Panc1 (cell line): ENCODE measurements around the gene SPAG6. TPM values are rescaled to one million over a fixed set of nuclear protein-coding genes. Genes with fewer than 3 reads are reported as not detected.

ENCODE experiments used
- ATAC-seq: fragments of 200-7000 bp; cut with Tn5 transposase; 2 replicates; pipeline ENCODE4 v1.9.1; 2020; ENCODE audit warnings: mild to moderate bottlenecking, moderate library complexity
- BruUV-seq: library from RNA; stranded (reverse); fragments of 400-500 nt; replicated peaks from 2 replicates; lab custom pipeline; 2021; lab: Mats Ljungman, UMichigan
- CTCF ChIA-PET: fragments of 300-600 bp; sonication (Branson Sonifier 250); formaldehyde crosslinking; loops from one replicate; lab custom pipeline; 2022; ENCODE audit warnings: antibody characterized with exemption; lab: Charles Lee
- POLR2A ChIA-PET: fragments of 300-600 bp; sonication (Branson Sonifier 250); formaldehyde crosslinking; loops from one replicate; lab custom pipeline; 2022; ENCODE audit warnings: antibody characterized with exemption; lab: Charles Lee
- DNase-seq: peaks from one replicate; pipeline ENCODE4 v3.0.0-alpha.2; 2010; ENCODE audit warnings: low read depth, low spot score
- H3K27ac ChIP-seq: 2 replicates; pipeline ENCODE4 v1.5.1; 2011; ENCODE audit warnings: mild to moderate bottlenecking, low read length, inconsistent platforms
- H3K27me3 ChIP-seq: fragments of 200-500 bp; sonication (Bioruptor generic); 2 replicates; pipeline ENCODE4 v1.6.0; 2014; ENCODE audit warnings: low read length, inconsistent platforms; ENCODE audit not compliant: control insufficient read depth, insufficient read depth
- H3K36me3 ChIP-seq: fragments of 200-500 bp; sonication (Bioruptor generic); 2 replicates; pipeline ENCODE4 v1.5.1; 2014; ENCODE audit warnings: inconsistent platforms, mild to moderate bottlenecking, low read length, moderate library complexity; ENCODE audit not compliant: control insufficient read depth, insufficient read depth
- H3K4me1 ChIP-seq: 2 replicates; pipeline ENCODE4 v1.5.1; 2011; ENCODE audit warnings: inconsistent platforms, mild to moderate bottlenecking, low read length, moderate library complexity; ENCODE audit not compliant: control insufficient read depth, insufficient read depth
- H3K4me3 ChIP-seq, 2 experiments: 2 replicates each; pipeline ENCODE4 v1.5.1; 2011 to 2012; ENCODE audit warnings: low read depth in 2 of 2, low read length in 2 of 2, mild to moderate bottlenecking in 2 of 2, inconsistent platforms in 1 of 2, moderate library complexity in 1 of 2
- H3K9me3 ChIP-seq: fragments of 200-500 bp; sonication (Bioruptor generic); 2 replicates; pipeline ENCODE4 v1.5.1; 2014; ENCODE audit warnings: low read depth, mild to moderate bottlenecking, inconsistent platforms, low read length, moderate library complexity; ENCODE audit not compliant: control insufficient read depth, insufficient read depth
- POLR2AphosphoS5 ChIP-seq: IDR thresholded peaks from 2 replicates; pipeline ENCODE4 v1.6.1; 2012; ENCODE audit warnings: mild to moderate bottlenecking, low read depth, low read length, moderate library complexity
- SIN3A ChIP-seq: IDR thresholded peaks from 2 replicates; pipeline ENCODE4 v1.6.1; 2012; ENCODE audit warnings: low read depth, mild to moderate bottlenecking, low read length, moderate library complexity, borderline replicate concordance; ENCODE audit not compliant: insufficient read depth
- TCF7L2 ChIP-seq: IDR thresholded peaks from 2 replicates; pipeline ENCODE4 v1.6.1; 2011; ENCODE audit warnings: mild to moderate bottlenecking, low read depth, low read length, inconsistent platforms
- in situ Hi-C: cut with HindIII; loops from 2 replicates; pipeline ENCODE4 v1.10.0; 2016; ENCODE audit warnings: low sequenced_read_pairs, low pct_unique_long_range_greater_than_20kb
- intact Hi-C: fragments of 100-400 bp; cut with micrococcal nuclease; formaldehyde crosslinking; loops from one replicate; pipeline ENCODE4 v1.10.0; 2022; ENCODE audit not compliant: unreplicated experiment
- total RNA-seq: library from RNA; stranded (reverse); gene quantifications from one replicate; pipeline ENCODE4 v1.2.1, GENCODE V29; 2021; ENCODE audit not compliant: unreplicated experiment
- TF ChIP-seq, protein P1 (sequence below), 2 experiments: IDR thresholded peaks; 2 replicates each; pipeline ENCODE4 v1.6.1; 2011 to 2012; ENCODE audit warnings: low read depth in 2 of 2, control low read depth in 1 of 2, low read length in 1 of 2, mild to moderate bottlenecking in 1 of 2, moderate library complexity in 1 of 2; ENCODE audit not compliant: insufficient read depth in 1 of 2
- TF ChIP-seq, protein P2 (sequence below): fragments of 450-650 bp; IDR thresholded peaks from 2 replicates; pipeline ENCODE4 v1.5.1; 2017; ENCODE audit warnings: mild to moderate bottlenecking

SPAG6 gene
- total RNA-seq, 1 experiment from 2014 or later = not detected

DNA sequence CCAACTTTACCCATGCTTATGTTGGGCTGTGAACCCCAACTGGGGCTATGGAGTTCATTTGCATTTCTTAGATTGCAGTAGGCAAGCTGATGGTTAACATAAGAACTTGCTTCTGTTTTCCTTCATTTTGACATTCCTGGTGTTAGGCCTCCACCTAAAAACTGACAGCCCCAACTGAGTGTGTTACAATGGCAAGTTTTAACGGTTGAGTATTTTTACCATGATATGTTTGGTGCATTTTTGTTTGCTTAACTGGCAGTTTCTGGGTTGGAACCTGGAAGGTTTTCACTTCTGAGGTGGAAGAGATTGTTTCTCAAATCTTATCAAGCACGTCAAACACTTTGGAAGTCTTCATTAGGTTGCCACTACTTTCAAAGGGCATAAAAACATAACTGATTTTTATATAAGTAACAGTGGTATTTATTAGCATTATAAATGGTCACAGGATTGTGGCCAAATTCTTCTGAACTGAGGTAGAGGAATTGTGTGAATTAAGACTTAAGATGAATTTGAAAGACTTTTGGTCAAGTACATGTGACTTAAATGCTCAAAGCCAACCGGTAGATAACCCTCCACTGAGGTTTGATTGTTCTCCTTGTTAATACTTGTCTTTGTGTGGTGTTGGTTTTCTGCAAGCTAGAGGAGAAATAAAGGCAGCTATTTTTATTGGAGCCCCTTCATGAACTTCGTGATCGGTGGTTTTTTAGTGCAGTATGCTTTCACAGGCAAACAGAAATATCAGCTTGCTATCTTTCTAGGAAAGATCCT is 21.6 kb upstream of the SPAG6 start:
- ATAC-seq (no peak), DNase-seq (no peak)
- peak overlapping the region in 1 of 2 experiments; percentile 16; a peak in 2 of 4 replicates for H3K4me3 ChIP-seq
- CTCF ChIA-PET = no interaction called here
- POLR2A ChIA-PET = interaction anchor here (0.7 kb wide), 1 partner anchor 808 kb away, joined by 5 read pairs; no protein-coding TSS in a partner anchor
- peaks cover 9% of the 10 kb centered on the region for H3K36me3 ChIP-seq
- no peak overlapping the region for H3K27ac ChIP-seq
- no peak for TF ChIP-seq POLR2AphosphoS5
- no peak for TF ChIP-seq SIN3A
- H3K4me1 ChIP-seq = peaks cover 23% of the 10 kb centered on the region
- H3K27me3 ChIP-seq = no peaks in the 10 kb centered on the region; the same call in 1 of the 2 replicates
- BruUV-seq = no TSS peak
- intact Hi-C loops (no loop called here), in situ Hi-C loops (no loop called here)
- H3K9me3 ChIP-seq = no peaks in the 10 kb centered on the region

DNA sequence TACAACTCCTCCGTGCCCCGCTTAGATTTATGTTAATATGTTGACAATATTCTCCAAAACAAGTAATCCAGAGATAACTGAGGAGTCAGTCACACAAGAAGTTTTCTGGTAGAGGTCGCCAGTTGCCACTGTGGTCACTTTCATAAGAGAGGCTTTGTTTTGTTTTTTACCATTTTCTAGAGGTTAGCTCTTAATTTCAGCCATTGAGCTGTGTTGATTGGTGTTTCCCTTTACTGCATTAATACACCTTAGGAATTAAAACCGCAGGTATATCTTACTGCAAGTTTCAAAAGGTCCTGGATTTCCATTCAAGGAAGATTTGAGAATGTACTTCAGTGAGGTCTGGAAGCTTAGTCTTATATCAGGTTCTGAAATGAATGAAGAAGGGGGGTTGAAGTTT is 20.9 kb upstream of the SPAG6 start:
- no peak for ATAC-seq
- Histone ChIP-seq H3K4me3 (peak overlapping the region; percentile 51 to 62; a peak in 3 of 4 replicates), H3K36me3 (peaks cover 16% of the 10 kb centered on the region), H3K9me3 (no peaks in the 10 kb centered on the region), H3K27ac (peak overlapping the region; percentile 78), H3K27me3 (no peaks in the 10 kb centered on the region; the same call in 1 of the 2 replicates), H3K4me1 (peaks cover 19% of the 10 kb centered on the region)
- intact Hi-C loops = no loop called here
- POLR2A ChIA-PET = no interaction called here
- no peak for DNase-seq
- BruUV-seq = no TSS peak
- in situ Hi-C loops = no loop called here
- CTCF ChIA-PET = no interaction called here
- TF ChIP-seq, protein P1, sequence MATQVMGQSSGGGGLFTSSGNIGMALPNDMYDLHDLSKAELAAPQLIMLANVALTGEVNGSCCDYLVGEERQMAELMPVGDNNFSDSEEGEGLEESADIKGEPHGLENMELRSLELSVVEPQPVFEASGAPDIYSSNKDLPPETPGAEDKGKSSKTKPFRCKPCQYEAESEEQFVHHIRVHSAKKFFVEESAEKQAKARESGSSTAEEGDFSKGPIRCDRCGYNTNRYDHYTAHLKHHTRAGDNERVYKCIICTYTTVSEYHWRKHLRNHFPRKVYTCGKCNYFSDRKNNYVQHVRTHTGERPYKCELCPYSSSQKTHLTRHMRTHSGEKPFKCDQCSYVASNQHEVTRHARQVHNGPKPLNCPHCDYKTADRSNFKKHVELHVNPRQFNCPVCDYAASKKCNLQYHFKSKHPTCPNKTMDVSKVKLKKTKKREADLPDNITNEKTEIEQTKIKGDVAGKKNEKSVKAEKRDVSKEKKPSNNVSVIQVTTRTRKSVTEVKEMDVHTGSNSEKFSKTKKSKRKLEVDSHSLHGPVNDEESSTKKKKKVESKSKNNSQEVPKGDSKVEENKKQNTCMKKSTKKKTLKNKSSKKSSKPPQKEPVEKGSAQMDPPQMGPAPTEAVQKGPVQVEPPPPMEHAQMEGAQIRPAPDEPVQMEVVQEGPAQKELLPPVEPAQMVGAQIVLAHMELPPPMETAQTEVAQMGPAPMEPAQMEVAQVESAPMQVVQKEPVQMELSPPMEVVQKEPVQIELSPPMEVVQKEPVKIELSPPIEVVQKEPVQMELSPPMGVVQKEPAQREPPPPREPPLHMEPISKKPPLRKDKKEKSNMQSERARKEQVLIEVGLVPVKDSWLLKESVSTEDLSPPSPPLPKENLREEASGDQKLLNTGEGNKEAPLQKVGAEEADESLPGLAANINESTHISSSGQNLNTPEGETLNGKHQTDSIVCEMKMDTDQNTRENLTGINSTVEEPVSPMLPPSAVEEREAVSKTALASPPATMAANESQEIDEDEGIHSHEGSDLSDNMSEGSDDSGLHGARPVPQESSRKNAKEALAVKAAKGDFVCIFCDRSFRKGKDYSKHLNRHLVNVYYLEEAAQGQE (IDR thresholded peaks at IDR 0.05; ENCODE audit: insufficient read depth in 1 of 2, low read depth in 2 of 2, low read length in 1 of 2) = no peak
- no peak for TF ChIP-seq SIN3A
- no peak for TF ChIP-seq TCF7L2
- no peak for TF ChIP-seq POLR2AphosphoS5
- TF ChIP-seq, protein P2, sequence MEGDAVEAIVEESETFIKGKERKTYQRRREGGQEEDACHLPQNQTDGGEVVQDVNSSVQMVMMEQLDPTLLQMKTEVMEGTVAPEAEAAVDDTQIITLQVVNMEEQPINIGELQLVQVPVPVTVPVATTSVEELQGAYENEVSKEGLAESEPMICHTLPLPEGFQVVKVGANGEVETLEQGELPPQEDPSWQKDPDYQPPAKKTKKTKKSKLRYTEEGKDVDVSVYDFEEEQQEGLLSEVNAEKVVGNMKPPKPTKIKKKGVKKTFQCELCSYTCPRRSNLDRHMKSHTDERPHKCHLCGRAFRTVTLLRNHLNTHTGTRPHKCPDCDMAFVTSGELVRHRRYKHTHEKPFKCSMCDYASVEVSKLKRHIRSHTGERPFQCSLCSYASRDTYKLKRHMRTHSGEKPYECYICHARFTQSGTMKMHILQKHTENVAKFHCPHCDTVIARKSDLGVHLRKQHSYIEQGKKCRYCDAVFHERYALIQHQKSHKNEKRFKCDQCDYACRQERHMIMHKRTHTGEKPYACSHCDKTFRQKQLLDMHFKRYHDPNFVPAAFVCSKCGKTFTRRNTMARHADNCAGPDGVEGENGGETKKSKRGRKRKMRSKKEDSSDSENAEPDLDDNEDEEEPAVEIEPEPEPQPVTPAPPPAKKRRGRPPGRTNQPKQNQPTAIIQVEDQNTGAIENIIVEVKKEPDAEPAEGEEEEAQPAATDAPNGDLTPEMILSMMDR = no peak

DNA sequence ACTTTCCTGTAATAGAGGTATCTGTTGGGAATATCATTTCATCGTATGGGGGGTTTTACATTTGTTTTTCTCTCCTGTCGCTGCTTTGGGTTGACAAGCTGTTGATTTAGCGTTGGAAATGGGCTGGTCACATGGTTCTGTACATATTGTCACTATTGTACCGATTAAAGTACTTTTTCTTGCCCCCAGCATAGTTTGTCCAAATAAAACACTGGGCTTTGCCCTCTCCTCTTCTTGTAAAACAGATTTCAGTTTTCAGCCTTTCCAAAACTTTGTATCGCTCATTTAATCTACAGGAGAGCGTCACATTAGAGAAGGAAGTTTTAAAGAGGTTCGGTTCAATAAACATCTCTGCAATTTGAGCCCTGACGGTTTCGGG is 20.4 kb upstream of the SPAG6 start:
- intact Hi-C loops = no loop called here
- CTCF ChIA-PET = no interaction called here
- in situ Hi-C loops = no loop called here

More for the DNA sequence above, 20.4 kb upstream of the SPAG6 start:
- no peaks in the 10 kb centered on the region; the same call in 1 of the 2 replicates for H3K27me3 ChIP-seq
- peak overlapping the region; percentile 78 for H3K27ac ChIP-seq
- POLR2A ChIA-PET = no interaction called here
- BruUV-seq = no TSS peak
- TF ChIP-seq POLR2AphosphoS5 (no peak), SIN3A (no peak), TCF7L2 (no peak)
- TF ChIP-seq, protein P1 (IDR thresholded peaks at IDR 0.05; ENCODE audit: insufficient read depth in 1 of 2, low read depth in 2 of 2, low read length in 1 of 2) = no peak
- TF ChIP-seq, protein P2 = no peak
- ATAC-seq (no peak), DNase-seq (no peak)
- H3K9me3 ChIP-seq = no peaks in the 10 kb centered on the region
- H3K4me3 ChIP-seq = peak overlapping the region; percentile 51 to 62
- peaks cover 19% of the 10 kb centered on the region for H3K4me1 ChIP-seq
- peaks cover 20% of the 10 kb centered on the region for H3K36me3 ChIP-seq
